HepG2 (cell line): ENCODE data around the gene MAP3K8. TPM values are rescaled to one million over a fixed set of nuclear protein-coding genes. Genes with fewer than 3 reads are reported as not detected.

Source experiments
- AGO2 ChIP-seq: fragments of 200-400 bp; formaldehyde crosslinking; optimal IDR thresholded peaks from 2 replicates; pipeline ENCODE3; 2017; ENCODE audit warnings: mild to moderate bottlenecking, low read depth, low read length, moderate library complexity
- DNMT3B ChIP-seq: conservative IDR thresholded peaks from 2 replicates; pipeline ENCODE4 v1.6.1; 2016; ENCODE audit warnings: missing biosample characterization, control low read depth
- ELK4 ChIP-seq: sonication (generic); formaldehyde crosslinking; IDR thresholded peaks from 2 replicates; pipeline ENCODE4 v1.9.0; 2021; ENCODE audit warnings: missing genetic modification reagents, borderline replicate concordance
- FOXJ3 ChIP-seq: sonication (generic); formaldehyde crosslinking; IDR thresholded peaks from 2 replicates; pipeline ENCODE4 v1.4.0; 2020; ENCODE audit warnings: missing genetic modification reagents, mild to moderate bottlenecking, borderline replicate concordance
- GATAD1 ChIP-seq: IDR thresholded peaks from 2 replicates; pipeline ENCODE4 v1.6.1; 2016; ENCODE audit warnings: missing genetic modification reagents, missing compliant biosample characterization
- HDAC2 ChIP-seq: sonication (generic); formaldehyde crosslinking; IDR thresholded peaks from 2 replicates; pipeline ENCODE4 v1.4.0; 2020; ENCODE audit warnings: missing genetic modification reagents
- HNRNPLL ChIP-seq: fragments of 200-400 bp; formaldehyde crosslinking; IDR thresholded peaks from 2 replicates; pipeline ENCODE4 v1.6.1; 2017; ENCODE audit warnings: mild to moderate bottlenecking, low read depth, low read length; ENCODE audit not compliant: poor library complexity, severe bottlenecking
- HOXA3 ChIP-seq: sonication (generic); formaldehyde crosslinking; IDR thresholded peaks from 2 replicates; pipeline ENCODE4 v1.5.0; 2020; ENCODE audit warnings: missing genetic modification reagents
- JUNB ChIP-seq: sonication (generic); formaldehyde crosslinking; IDR thresholded peaks from 2 replicates; pipeline ENCODE4 v1.8.0; 2022; ENCODE audit warnings: missing genetic modification reagents, mild to moderate bottlenecking, borderline replicate concordance
- KDM5B ChIP-seq: sonication (generic); formaldehyde crosslinking; IDR thresholded peaks from 2 replicates; pipeline ENCODE4 v1.4.0; 2020; ENCODE audit warnings: missing genetic modification reagents, mild to moderate bottlenecking, borderline replicate concordance
- KLF15 ChIP-seq: sonication (generic); formaldehyde crosslinking; IDR thresholded peaks from 2 replicates; pipeline ENCODE4 v1.8.1; 2023; ENCODE audit warnings: borderline replicate concordance, mild to moderate bottlenecking, inconsistent platforms, missing genetic modification reagents, mixed read lengths
- NCOA1 ChIP-seq: sonication (generic); formaldehyde crosslinking; IDR thresholded peaks from 2 replicates; pipeline ENCODE4 v1.9.0; 2021; ENCODE audit warnings: missing genetic modification reagents
- NFIC ChIP-seq: IDR thresholded peaks from 2 replicates; pipeline ENCODE4 v1.6.1; 2012; ENCODE audit warnings: mild to moderate bottlenecking, low read length, inconsistent platforms
- PAWR ChIP-seq: sonication (generic); formaldehyde crosslinking; IDR thresholded peaks from 2 replicates; pipeline ENCODE4 v1.4.0; 2020; ENCODE audit warnings: missing genetic modification reagents, mild to moderate bottlenecking, borderline replicate concordance
- RXRB ChIP-seq: IDR thresholded peaks from 2 replicates; pipeline ENCODE4 v1.6.1; 2016; ENCODE audit warnings: borderline replicate concordance, missing genetic modification reagents, missing compliant biosample characterization
- SMYD3 ChIP-seq: sonication (generic); formaldehyde crosslinking; IDR thresholded peaks from 2 replicates; pipeline ENCODE4 v1.8.1; 2023; ENCODE audit warnings: mild to moderate bottlenecking, missing genetic modification reagents
- TAF1 ChIP-seq: sonication (generic); formaldehyde crosslinking; IDR thresholded peaks from 2 replicates; pipeline ENCODE4 v1.4.0; 2020; ENCODE audit warnings: missing genetic modification reagents
- TBL1XR1 ChIP-seq: fragments of 150-350 bp; IDR thresholded peaks from 2 replicates; pipeline ENCODE4 v1.6.1; 2014; ENCODE audit warnings: borderline replicate concordance, low read length; ENCODE audit not compliant: partially characterized antibody
- TOPORS ChIP-seq: sonication (generic); formaldehyde crosslinking; IDR thresholded peaks from 2 replicates; pipeline ENCODE4 v1.8.0; 2023; ENCODE audit warnings: mild to moderate bottlenecking, missing genetic modification reagents
- TRIM22 ChIP-seq: fragments of 450-650 bp; IDR thresholded peaks from 2 replicates; pipeline ENCODE4 v1.6.1; 2017
- ZNF24 ChIP-seq: fragments of 450-650 bp; IDR thresholded peaks from 2 replicates; pipeline ENCODE4 v1.6.1; 2017; ENCODE audit warnings: antibody characterized with exemption, mild to moderate bottlenecking
- ZNF773 ChIP-seq: sonication (generic); formaldehyde crosslinking; IDR thresholded peaks from 2 replicates; pipeline ENCODE4 v1.4.0; 2020; ENCODE audit warnings: missing genetic modification reagents, borderline replicate concordance
- polyA plus RNA-seq, 8 experiments: library from polyadenylated mRNA; depleted of rRNA in 3 of 8; stranded (reverse) in 7 of 8; unstranded in 1 of 8; fragments of >200 nt; fragmentation: Illumina TruSeq in 4 of 8; extraction: Trizol in 4 of 8; gene quantifications; 2 replicates each; pipeline versions ENCODE4 v1.2.1 to v1.2.3, GENCODE V29; 2011 to 2016; ENCODE audit warnings: low read depth in 4 of 8, missing spikeins in 1 of 8, mixed read lengths in 1 of 8; ENCODE audit not compliant: insufficient read depth in 1 of 8
- total RNA-seq, 5 experiments: library from RNA; depleted of rRNA; stranded (reverse); fragments of >200 nt; fragmentation: Illumina TruSeq; extraction: Trizol; gene quantifications; 2 replicates each; pipeline ENCODE4 v1.2.3, GENCODE V29; 2016; ENCODE audit warnings: low read depth in 1 of 5
- TF ChIP-seq, protein P1 (sequence below): IDR thresholded peaks from 2 replicates; pipeline ENCODE4 v1.6.1; 2016
- TF ChIP-seq, protein P2 (sequence below): sonication (generic); formaldehyde crosslinking; conservative IDR thresholded peaks from 2 replicates; pipeline ENCODE4 v1.4.0; 2020; ENCODE audit warnings: missing genetic modification reagents

Gene MAP3K8
- total and polyA plus RNA-seq, 2 of the 13 experiments (the other 11 are each of a cell fraction or from before 2014, with no cell fraction given): 19.3 to 37.9 TPM

- TF ChIP-seq, protein P1, sequence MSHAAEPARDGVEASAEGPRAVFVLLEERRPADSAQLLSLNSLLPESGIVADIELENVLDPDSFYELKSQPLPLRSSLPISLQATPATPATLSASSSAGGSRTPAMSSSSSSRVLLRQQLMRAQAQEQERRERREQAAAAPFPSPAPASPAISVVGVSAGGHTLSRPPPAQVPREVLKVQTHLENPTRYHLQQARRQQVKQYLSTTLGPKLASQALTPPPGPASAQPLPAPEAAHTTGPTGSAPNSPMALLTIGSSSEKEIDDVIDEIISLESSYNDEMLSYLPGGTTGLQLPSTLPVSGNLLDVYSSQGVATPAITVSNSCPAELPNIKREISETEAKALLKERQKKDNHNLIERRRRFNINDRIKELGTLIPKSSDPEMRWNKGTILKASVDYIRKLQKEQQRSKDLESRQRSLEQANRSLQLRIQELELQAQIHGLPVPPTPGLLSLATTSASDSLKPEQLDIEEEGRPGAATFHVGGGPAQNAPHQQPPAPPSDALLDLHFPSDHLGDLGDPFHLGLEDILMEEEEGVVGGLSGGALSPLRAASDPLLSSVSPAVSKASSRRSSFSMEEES (CRISPR knock-in tag): peak; percentile 94
- TF ChIP-seq ELK4 (CRISPR knock-in tag): no peak
- no peak for TF ChIP-seq TBL1XR1
- TF ChIP-seq HOXA3 (CRISPR knock-in tag): peak; percentile 85
- TF ChIP-seq KLF15 (CRISPR knock-in tag): no peak
- no peak for TF ChIP-seq SMYD3 (CRISPR knock-in tag)
- 0 out of 2 replicates have a peak, but pooled peaks have one; percentile 51 for TF ChIP-seq NCOA1
- TF ChIP-seq ZNF773 (CRISPR knock-in tag): 0 out of 2 replicates have a peak, but pooled peaks have one; percentile 58
- peak; percentile 88 for TF ChIP-seq AGO2
- TF ChIP-seq KDM5B (CRISPR knock-in tag): peak; percentile 78; the same call in 1 of the 2 replicates
- TF ChIP-seq PAWR (CRISPR knock-in tag): no peak
- TF ChIP-seq GATAD1 (CRISPR knock-in tag): no peak
- TF ChIP-seq TRIM22: no peak
- 0 out of 2 replicates have a peak, but pooled peaks have one; percentile 26 for TF ChIP-seq JUNB (CRISPR knock-in tag)
- peak; percentile 91 for TF ChIP-seq HNRNPLL
- TF ChIP-seq TOPORS (CRISPR knock-in tag): no peak
- TF ChIP-seq HDAC2: peak; percentile 92
- peak; percentile 69 for TF ChIP-seq RXRB (CRISPR knock-in tag)
- TF ChIP-seq DNMT3B (CRISPR knock-in tag): 0 out of 2 replicates have a peak, but pooled peaks have one; percentile 82
- TF ChIP-seq NFIC: no peak
- TF ChIP-seq FOXJ3 (CRISPR knock-in tag): 0 out of 2 replicates have a peak, but pooled peaks have one; percentile 34
- TF ChIP-seq, protein P2, sequence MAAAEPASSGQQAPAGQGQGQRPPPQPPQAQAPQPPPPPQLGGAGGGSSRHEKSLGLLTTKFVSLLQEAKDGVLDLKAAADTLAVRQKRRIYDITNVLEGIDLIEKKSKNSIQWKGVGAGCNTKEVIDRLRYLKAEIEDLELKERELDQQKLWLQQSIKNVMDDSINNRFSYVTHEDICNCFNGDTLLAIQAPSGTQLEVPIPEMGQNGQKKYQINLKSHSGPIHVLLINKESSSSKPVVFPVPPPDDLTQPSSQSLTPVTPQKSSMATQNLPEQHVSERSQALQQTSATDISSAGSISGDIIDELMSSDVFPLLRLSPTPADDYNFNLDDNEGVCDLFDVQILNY (CRISPR knock-in tag): no peak; the same call in 1 of the 2 replicates
- peak; percentile 94 for TF ChIP-seq TAF1 (CRISPR knock-in tag)
- TF ChIP-seq ZNF24: 0 out of 2 replicates have a peak, but pooled peaks have one; percentile 27
These were observed 489 bp downstream of the MAP3K8 start (continued) for GRCh38 chr10:30434273-30435072.
